Panc1 (cell line): ENCODE results near the gene LTB. TPM values are rescaled to one million over a fixed set of nuclear protein-coding genes. Genes with fewer than 3 reads are reported as not detected.

Source experiments
- ATAC-seq: fragments of 200-7000 bp; cut with Tn5 transposase; 2 replicates; pipeline ENCODE4 v1.9.1; 2020; ENCODE audit warnings: mild to moderate bottlenecking, moderate library complexity
- BruUV-seq: library from RNA; stranded (reverse); fragments of 400-500 nt; replicated peaks from 2 replicates; lab custom pipeline; 2021; lab: Mats Ljungman, UMichigan
- CTCF ChIA-PET: fragments of 300-600 bp; sonication (Branson Sonifier 250); formaldehyde crosslinking; loops from one replicate; lab custom pipeline; 2022; ENCODE audit warnings: antibody characterized with exemption; lab: Charles Lee
- POLR2A ChIA-PET: fragments of 300-600 bp; sonication (Branson Sonifier 250); formaldehyde crosslinking; loops from one replicate; lab custom pipeline; 2022; ENCODE audit warnings: antibody characterized with exemption; lab: Charles Lee
- DNase-seq: peaks from one replicate; pipeline ENCODE4 v3.0.0-alpha.2; 2010; ENCODE audit warnings: low read depth, low spot score
- H3K27ac ChIP-seq: 2 replicates; pipeline ENCODE4 v1.5.1; 2011; ENCODE audit warnings: mild to moderate bottlenecking, low read length, inconsistent platforms
- H3K27me3 ChIP-seq: fragments of 200-500 bp; sonication (Bioruptor generic); 2 replicates; pipeline ENCODE4 v1.6.0; 2014; ENCODE audit warnings: low read length, inconsistent platforms; ENCODE audit not compliant: control insufficient read depth, insufficient read depth
- H3K36me3 ChIP-seq: fragments of 200-500 bp; sonication (Bioruptor generic); 2 replicates; pipeline ENCODE4 v1.5.1; 2014; ENCODE audit warnings: inconsistent platforms, mild to moderate bottlenecking, low read length, moderate library complexity; ENCODE audit not compliant: control insufficient read depth, insufficient read depth
- H3K4me1 ChIP-seq: 2 replicates; pipeline ENCODE4 v1.5.1; 2011; ENCODE audit warnings: inconsistent platforms, mild to moderate bottlenecking, low read length, moderate library complexity; ENCODE audit not compliant: control insufficient read depth, insufficient read depth
- H3K4me3 ChIP-seq, 2 experiments: 2 replicates each; pipeline ENCODE4 v1.5.1; 2011 to 2012; ENCODE audit warnings: low read depth in 2 of 2, low read length in 2 of 2, mild to moderate bottlenecking in 2 of 2, inconsistent platforms in 1 of 2, moderate library complexity in 1 of 2
- H3K9me3 ChIP-seq: fragments of 200-500 bp; sonication (Bioruptor generic); 2 replicates; pipeline ENCODE4 v1.5.1; 2014; ENCODE audit warnings: low read depth, mild to moderate bottlenecking, inconsistent platforms, low read length, moderate library complexity; ENCODE audit not compliant: control insufficient read depth, insufficient read depth
- POLR2AphosphoS5 ChIP-seq: IDR thresholded peaks from 2 replicates; pipeline ENCODE4 v1.6.1; 2012; ENCODE audit warnings: mild to moderate bottlenecking, low read depth, low read length, moderate library complexity
- REST ChIP-seq, 2 experiments: IDR thresholded peaks; 2 replicates each; pipeline ENCODE4 v1.6.1; 2011 to 2012; ENCODE audit warnings: low read depth in 2 of 2, control low read depth in 1 of 2, low read length in 1 of 2, mild to moderate bottlenecking in 1 of 2, moderate library complexity in 1 of 2; ENCODE audit not compliant: insufficient read depth in 1 of 2
- SIN3A ChIP-seq: IDR thresholded peaks from 2 replicates; pipeline ENCODE4 v1.6.1; 2012; ENCODE audit warnings: low read depth, mild to moderate bottlenecking, low read length, moderate library complexity, borderline replicate concordance; ENCODE audit not compliant: insufficient read depth
- TCF7L2 ChIP-seq: IDR thresholded peaks from 2 replicates; pipeline ENCODE4 v1.6.1; 2011; ENCODE audit warnings: mild to moderate bottlenecking, low read depth, low read length, inconsistent platforms
- in situ Hi-C: cut with HindIII; loops from 2 replicates; pipeline ENCODE4 v1.10.0; 2016; ENCODE audit warnings: low sequenced_read_pairs, low pct_unique_long_range_greater_than_20kb
- intact Hi-C: fragments of 100-400 bp; cut with micrococcal nuclease; formaldehyde crosslinking; loops from one replicate; pipeline ENCODE4 v1.10.0; 2022; ENCODE audit not compliant: unreplicated experiment
- total RNA-seq: library from RNA; stranded (reverse); gene quantifications from one replicate; pipeline ENCODE4 v1.2.1, GENCODE V29; 2021; ENCODE audit not compliant: unreplicated experiment
- TF ChIP-seq, protein P1 (sequence below): fragments of 450-650 bp; IDR thresholded peaks from 2 replicates; pipeline ENCODE4 v1.5.1; 2017; ENCODE audit warnings: mild to moderate bottlenecking

LTB gene
- total RNA-seq, 1 experiment from 2014 or later: 3.7 TPM

DNA sequence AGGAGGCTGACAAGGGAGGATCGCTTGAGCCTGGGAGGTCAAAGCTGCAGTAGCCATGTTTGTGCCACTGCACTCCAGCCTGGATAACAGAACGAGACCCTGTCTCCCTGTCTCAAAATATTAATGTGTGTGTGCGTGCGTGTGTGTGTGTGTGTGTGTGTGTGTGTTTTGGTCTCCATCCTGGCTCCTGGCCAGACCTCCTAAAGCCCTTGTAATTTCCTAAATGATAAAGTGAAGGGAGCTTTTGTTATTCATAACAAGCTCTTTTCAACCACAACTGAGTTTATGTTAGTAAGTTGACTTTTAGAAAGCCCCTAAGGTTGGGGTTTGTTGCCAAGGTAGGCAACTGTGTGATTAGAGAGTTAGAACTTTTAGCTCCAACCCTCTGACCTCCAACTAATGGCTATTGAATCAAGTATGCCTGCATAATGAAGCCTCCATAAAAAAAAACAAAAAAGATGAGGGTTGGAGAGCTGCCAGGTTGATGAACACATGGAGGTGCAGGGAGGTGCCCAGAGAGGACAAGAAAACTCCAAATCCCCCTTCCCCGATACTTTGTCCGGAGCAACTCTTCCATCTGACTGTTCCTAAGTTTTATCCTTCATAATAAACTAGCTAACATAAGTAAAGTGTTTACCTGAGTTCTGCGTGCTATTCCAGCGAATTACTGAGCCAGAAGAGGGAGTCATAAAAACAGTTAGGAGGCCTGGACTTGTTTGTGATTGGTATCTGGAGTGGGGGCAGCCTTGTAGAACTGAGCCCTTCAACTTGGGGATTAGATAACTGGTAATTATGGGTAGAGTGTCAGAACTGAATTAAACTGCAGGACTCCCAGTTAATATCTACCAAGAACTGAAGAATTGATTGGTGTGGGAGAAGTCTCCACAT, 27.5 kb upstream of the LTB start:
- no TSS peak for BruUV-seq
- Histone ChIP-seq H3K36me3 (no peaks in the 10 kb centered on the region), H3K27ac (no peak overlapping the region), H3K4me1 (0 out of 2 replicates have a peak, but pooled peaks cover 2% of the 10 kb centered on the region), H3K4me3 (no peak overlapping the region), H3K27me3 (no peaks in the 10 kb centered on the region), H3K9me3 (no peaks in the 10 kb centered on the region)
- DNase-seq: no peak
- in situ Hi-C loops: no loop called here
- intact Hi-C loops: no loop called here
- ChIA-PET CTCF (interaction anchor here (0.6 kb wide), 1 partner anchor 27 kb away, joined by 8 read pairs; no protein-coding TSS in a partner anchor), POLR2A (interaction anchor here (0.6 kb wide), 2 partner anchors 30 to 219 kb away, joined by 3 to 5 read pairs; no protein-coding TSS in a partner anchor)
- no peak for TF ChIP-seq SIN3A
- TF ChIP-seq TCF7L2: no peak
- TF ChIP-seq, protein P1, sequence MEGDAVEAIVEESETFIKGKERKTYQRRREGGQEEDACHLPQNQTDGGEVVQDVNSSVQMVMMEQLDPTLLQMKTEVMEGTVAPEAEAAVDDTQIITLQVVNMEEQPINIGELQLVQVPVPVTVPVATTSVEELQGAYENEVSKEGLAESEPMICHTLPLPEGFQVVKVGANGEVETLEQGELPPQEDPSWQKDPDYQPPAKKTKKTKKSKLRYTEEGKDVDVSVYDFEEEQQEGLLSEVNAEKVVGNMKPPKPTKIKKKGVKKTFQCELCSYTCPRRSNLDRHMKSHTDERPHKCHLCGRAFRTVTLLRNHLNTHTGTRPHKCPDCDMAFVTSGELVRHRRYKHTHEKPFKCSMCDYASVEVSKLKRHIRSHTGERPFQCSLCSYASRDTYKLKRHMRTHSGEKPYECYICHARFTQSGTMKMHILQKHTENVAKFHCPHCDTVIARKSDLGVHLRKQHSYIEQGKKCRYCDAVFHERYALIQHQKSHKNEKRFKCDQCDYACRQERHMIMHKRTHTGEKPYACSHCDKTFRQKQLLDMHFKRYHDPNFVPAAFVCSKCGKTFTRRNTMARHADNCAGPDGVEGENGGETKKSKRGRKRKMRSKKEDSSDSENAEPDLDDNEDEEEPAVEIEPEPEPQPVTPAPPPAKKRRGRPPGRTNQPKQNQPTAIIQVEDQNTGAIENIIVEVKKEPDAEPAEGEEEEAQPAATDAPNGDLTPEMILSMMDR: no peak
- TF ChIP-seq POLR2AphosphoS5: no peak
- no peak for TF ChIP-seq REST (IDR thresholded peaks at IDR 0.05; ENCODE audit: insufficient read depth in 1 of 2, low read depth in 2 of 2, low read length in 1 of 2)
- ATAC-seq: no peak

DNA sequence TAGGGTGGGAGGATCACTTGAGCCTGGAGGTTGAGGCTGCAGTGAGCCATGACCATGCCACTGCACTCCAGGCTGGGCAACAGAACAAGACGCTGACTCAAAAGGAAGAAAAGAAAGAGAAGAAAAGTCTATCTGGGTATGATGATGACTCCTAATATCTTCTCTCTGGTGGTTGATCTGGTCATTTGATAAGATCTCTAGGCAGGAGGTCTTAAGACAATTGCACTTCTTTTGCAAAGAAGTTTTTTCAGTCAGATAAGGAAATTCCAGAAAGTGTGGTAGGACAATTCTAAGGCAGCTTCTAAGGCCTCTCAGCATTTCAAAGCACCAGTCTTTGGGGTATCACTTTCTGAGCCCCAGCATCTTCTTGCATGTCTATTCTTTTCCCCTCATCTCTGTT, 25.1 kb upstream of the LTB start:
- Histone ChIP-seq H3K36me3 (no peaks in the 10 kb centered on the region), H3K9me3 (no peaks in the 10 kb centered on the region), H3K4me3 (no peak overlapping the region), H3K4me1 (no peaks in the 10 kb centered on the region), H3K27ac (no peak overlapping the region), H3K27me3 (no peaks in the 10 kb centered on the region)
- ChIA-PET CTCF (interaction anchor here (0.6 to 0.7 kb wide), 2 partner anchors 33 to 113 kb away, joined by 5 to 11 read pairs; no protein-coding TSS in a partner anchor), POLR2A (interaction anchor here (0.7 kb wide), 1 partner anchor 65 kb away, joined by 5 read pairs; no protein-coding TSS in a partner anchor)
- TF ChIP-seq, protein P1: no peak
- no peak for TF ChIP-seq TCF7L2
- no peak for TF ChIP-seq REST (IDR thresholded peaks at IDR 0.05; ENCODE audit: insufficient read depth in 1 of 2, low read depth in 2 of 2, low read length in 1 of 2)
- TF ChIP-seq SIN3A: no peak
- no peak for TF ChIP-seq POLR2AphosphoS5
- in situ Hi-C loops: no loop called here
- intact Hi-C loops: no loop called here
- DNase-seq: no peak
- BruUV-seq: no TSS peak
- no peak for ATAC-seq
